Measurements from ENCODE around the gene ADAM15.

ADAM15 gene

GRCh38 chr1:155070158-155070621 lies 19.1 kb downstream of the ADAM15 start:
- Histone ChIP-seq H3K4me1 (ENCODE audit: insufficient read depth, low read length, severe bottlenecking) (peaks cover 22% of the 10 kb centered on the region), H3K36me3 (ENCODE audit: insufficient read depth, low read length) (peaks cover 5% of the 10 kb centered on the region; the same call in 1 of the 2 replicates), H4K20me1 (ENCODE audit: insufficient read depth, low read length) (no peaks in the 10 kb centered on the region), H3F3A (ENCODE audit: insufficient read depth, low read length) (no peaks in the 10 kb centered on the region), H3K27ac (ENCODE audit: low read depth, low read length, poor library complexity, severe bottlenecking) (no peak overlapping the region), H2AFZ (ENCODE audit: low read length) (no peak overlapping the region), H3K4me2 (ENCODE audit: low read length) (peak overlapping the region; percentile 90), H3K9me2 (ENCODE audit: low read depth, low read length) (no peaks in the 10 kb centered on the region), H3K4me3 (ENCODE audit: low read depth, low read length, poor library complexity, severe bottlenecking) (peak overlapping the region; percentile 59), H3K27me3 (ENCODE audit: insufficient read depth, low read length) (no peaks in the 10 kb centered on the region), H3K9me3 (ENCODE audit: low read length) (no peaks in the 10 kb centered on the region), H3K79me2 (ENCODE audit: insufficient read depth, low read length) (no peaks in the 10 kb centered on the region), H3K9ac (ENCODE audit: low read length) (peak overlapping the region; percentile 49)
- no peak for TF ChIP-seq EZH2 (IDR thresholded peaks at IDR 0.05; ENCODE audit: borderline replicate concordance, low read length)
- no peak for TF ChIP-seq CTCF (IDR thresholded peaks at IDR 0.05; ENCODE audit: low read length)

- H3K4me3 ChIP-seq (ENCODE audit: low read depth, low read length, poor library complexity, severe bottlenecking): peak overlapping the region; percentile 59
- H4K20me1 ChIP-seq (ENCODE audit: insufficient read depth, low read length): no peaks in the 10 kb centered on the region
- H3K9me3 ChIP-seq (ENCODE audit: low read length): no peaks in the 10 kb centered on the region
- H3K36me3 ChIP-seq (ENCODE audit: insufficient read depth, low read length): peaks cover 5% of the 10 kb centered on the region; the same call in 1 of the 2 replicates
- no peak overlapping the region for H3K27ac ChIP-seq (ENCODE audit: low read depth, low read length, poor library complexity, severe bottlenecking)
- peak; percentile 48 for TF ChIP-seq CTCF (IDR thresholded peaks at IDR 0.05; ENCODE audit: low read length)
- no peak for TF ChIP-seq EZH2 (IDR thresholded peaks at IDR 0.05; ENCODE audit: borderline replicate concordance, low read length)
- H3K79me2 ChIP-seq (ENCODE audit: insufficient read depth, low read length): no peaks in the 10 kb centered on the region
- no peaks in the 10 kb centered on the region for H3F3A ChIP-seq (ENCODE audit: insufficient read depth, low read length)
- H3K27me3 ChIP-seq (ENCODE audit: insufficient read depth, low read length): no peaks in the 10 kb centered on the region
- no peaks in the 10 kb centered on the region for H3K9me2 ChIP-seq (ENCODE audit: low read depth, low read length)
- H3K9ac ChIP-seq (ENCODE audit: low read length): peak overlapping the region; percentile 49
- peak overlapping the region; percentile 90 for H3K4me2 ChIP-seq (ENCODE audit: low read length)
- H3K4me1 ChIP-seq (ENCODE audit: insufficient read depth, low read length, severe bottlenecking): peaks cover 22% of the 10 kb centered on the region
- H2AFZ ChIP-seq (ENCODE audit: low read length): no peak overlapping the region
Observed at GRCh38 chr1:155070721-155071569, 19.8 kb downstream of the ADAM15 start.

- Histone ChIP-seq H3K4me2 (ENCODE audit: low read length) (no peak overlapping the region), H3K9me3 (ENCODE audit: low read length) (no peaks in the 10 kb centered on the region), H3F3A (ENCODE audit: insufficient read depth, low read length) (no peaks in the 10 kb centered on the region), H3K4me3 (ENCODE audit: low read depth, low read length, poor library complexity, severe bottlenecking) (no peak overlapping the region), H2AFZ (ENCODE audit: low read length) (no peak overlapping the region), H3K4me1 (ENCODE audit: insufficient read depth, low read length, severe bottlenecking) (peaks cover 22% of the 10 kb centered on the region), H3K27ac (ENCODE audit: low read depth, low read length, poor library complexity, severe bottlenecking) (no peak overlapping the region), H4K20me1 (ENCODE audit: insufficient read depth, low read length) (no peaks in the 10 kb centered on the region), H3K79me2 (ENCODE audit: insufficient read depth, low read length) (no peaks in the 10 kb centered on the region), H3K36me3 (ENCODE audit: insufficient read depth, low read length) (peaks cover 5% of the 10 kb centered on the region; the same call in 1 of the 2 replicates), H3K9ac (ENCODE audit: low read length) (no peak overlapping the region), H3K9me2 (ENCODE audit: low read depth, low read length) (no peaks in the 10 kb centered on the region), H3K27me3 (ENCODE audit: insufficient read depth, low read length) (no peaks in the 10 kb centered on the region)
- TF ChIP-seq CTCF (IDR thresholded peaks at IDR 0.05; ENCODE audit: low read length) (no peak), EZH2 (IDR thresholded peaks at IDR 0.05; ENCODE audit: borderline replicate concordance, low read length) (no peak)
Observed at GRCh38 chr1:155071701-155072100, 20.6 kb downstream of the ADAM15 start.

Data from OCI-LY1 (cell line).